ENCODE measurements around the gene TRABD. TPM values are rescaled to one million over a fixed set of nuclear protein-coding genes. Genes with fewer than 3 reads are reported as not detected.
A peak's percentile ranks its signal among the peaks of the same experiment; 100 is the strongest.

The TRABD gene
- polyA plus RNA-seq, 1 donor (not counting 4 experiments of a cell fraction or from before 2014, with no cell fraction given), result 22.7 TPM

GRCh38 chr22:50210378-50211139 is 24.8 kb downstream of the TRABD start:
- DNase-seq (ENCODE audit: low read depth, low spot score), result no peak
- Histone ChIP-seq H4K20me1 (ENCODE audit: control insufficient read depth, extremely low read depth, insufficient read depth, low read length) (peaks cover 10% of the 10 kb centered on the region), H3K9me1 (ENCODE audit: control insufficient read depth, extremely low read depth, insufficient read depth, low read length) (peaks cover 2% of the 10 kb centered on the region), H3K27me3 (ENCODE audit: control insufficient read depth, extremely low read depth, insufficient read depth, low read length) (no peaks in the 10 kb centered on the region), H2AFZ (ENCODE audit: control insufficient read depth, low read length) (no peak overlapping the region), H3K27ac (ENCODE audit: control insufficient read depth, insufficient read depth, low read length) (no peak overlapping the region), H3K4me1 (ENCODE audit: control insufficient read depth, extremely low read depth, insufficient read depth, low read length) (peaks cover 6% of the 10 kb centered on the region), H3K4me2 (ENCODE audit: control insufficient read depth, extremely low read depth, insufficient read depth, low read depth, low read length) (no peak overlapping the region), H3K36me3 (ENCODE audit: control insufficient read depth in 2 of 2, extremely low read depth in 1 of 2, insufficient read depth in 2 of 2, low read length in 2 of 2) (peaks cover 26 to 36% of the 10 kb centered on the region in 2 experiments), H3K79me2 (ENCODE audit: control insufficient read depth, insufficient read depth, low read length) (peaks cover 32% of the 10 kb centered on the region), H3K4me3 (ENCODE audit: control insufficient read depth in 2 of 3, extremely low read depth in 1 of 3, insufficient read depth in 2 of 3, low read depth in 1 of 3, low read length in 3 of 3) (no peak overlapping the region), H3K9me3 (ENCODE audit: control insufficient read depth, low read depth, low read length) (no peaks in the 10 kb centered on the region), H3K9ac (ENCODE audit: control insufficient read depth, extremely low read depth, insufficient read depth, low read length) (no peak overlapping the region)
- dilution Hi-C loops (cut with MboI; ENCODE audit: extremely low pct_ligation_motif_present, low sequenced_read_pairs), result no loop called here
- TF ChIP-seq, protein P1, sequence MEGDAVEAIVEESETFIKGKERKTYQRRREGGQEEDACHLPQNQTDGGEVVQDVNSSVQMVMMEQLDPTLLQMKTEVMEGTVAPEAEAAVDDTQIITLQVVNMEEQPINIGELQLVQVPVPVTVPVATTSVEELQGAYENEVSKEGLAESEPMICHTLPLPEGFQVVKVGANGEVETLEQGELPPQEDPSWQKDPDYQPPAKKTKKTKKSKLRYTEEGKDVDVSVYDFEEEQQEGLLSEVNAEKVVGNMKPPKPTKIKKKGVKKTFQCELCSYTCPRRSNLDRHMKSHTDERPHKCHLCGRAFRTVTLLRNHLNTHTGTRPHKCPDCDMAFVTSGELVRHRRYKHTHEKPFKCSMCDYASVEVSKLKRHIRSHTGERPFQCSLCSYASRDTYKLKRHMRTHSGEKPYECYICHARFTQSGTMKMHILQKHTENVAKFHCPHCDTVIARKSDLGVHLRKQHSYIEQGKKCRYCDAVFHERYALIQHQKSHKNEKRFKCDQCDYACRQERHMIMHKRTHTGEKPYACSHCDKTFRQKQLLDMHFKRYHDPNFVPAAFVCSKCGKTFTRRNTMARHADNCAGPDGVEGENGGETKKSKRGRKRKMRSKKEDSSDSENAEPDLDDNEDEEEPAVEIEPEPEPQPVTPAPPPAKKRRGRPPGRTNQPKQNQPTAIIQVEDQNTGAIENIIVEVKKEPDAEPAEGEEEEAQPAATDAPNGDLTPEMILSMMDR (optimal IDR thresholded peaks at IDR 0.05 in 1 of 3, IDR thresholded peaks at IDR 0.05 in 1 of 3, conservative IDR thresholded peaks at IDR 0.05 in 1 of 3; ENCODE audit: extremely low read depth in 1 of 3, insufficient read depth in 2 of 3, low read length in 3 of 3), result no peak
- no peak for TF ChIP-seq EZH2 (IDR thresholded peaks at IDR 0.05; ENCODE audit: low read length)
- FAIRE-seq, result no peak

DNA sequence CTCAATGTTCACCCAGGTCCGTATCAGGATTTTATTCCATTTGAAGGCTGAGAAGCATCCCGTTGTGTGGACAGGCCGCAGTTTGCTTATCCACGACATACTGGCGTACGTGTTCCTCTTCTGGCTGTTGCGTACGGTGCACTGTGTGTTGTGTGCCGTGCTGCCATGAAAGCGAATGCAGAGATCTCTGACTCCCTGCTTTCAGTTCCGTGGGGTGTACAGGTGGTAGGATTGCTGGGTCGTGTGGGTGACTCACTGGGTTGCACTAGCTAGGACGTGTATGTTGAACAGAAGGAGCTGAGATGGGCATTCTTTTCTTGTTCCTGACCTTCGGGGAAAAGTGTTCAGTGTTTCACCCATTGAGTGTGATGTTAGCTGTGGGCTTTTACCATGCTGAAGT is 25.4 kb downstream of the TRABD start:
- Histone ChIP-seq H3K27ac (ENCODE audit: control insufficient read depth, insufficient read depth, low read length) (no peak overlapping the region), H4K20me1 (ENCODE audit: control insufficient read depth, extremely low read depth, insufficient read depth, low read length) (peaks cover 10% of the 10 kb centered on the region), H3K4me2 (ENCODE audit: control insufficient read depth, extremely low read depth, insufficient read depth, low read depth, low read length) (no peak overlapping the region), H3K4me1 (ENCODE audit: control insufficient read depth, extremely low read depth, insufficient read depth, low read length) (peaks cover 6% of the 10 kb centered on the region), H3K9me1 (ENCODE audit: control insufficient read depth, extremely low read depth, insufficient read depth, low read length) (peaks cover 2% of the 10 kb centered on the region), H2AFZ (ENCODE audit: control insufficient read depth, low read length) (no peak overlapping the region), H3K27me3 (ENCODE audit: control insufficient read depth, extremely low read depth, insufficient read depth, low read length) (no peaks in the 10 kb centered on the region), H3K9me3 (ENCODE audit: control insufficient read depth, low read depth, low read length) (no peaks in the 10 kb centered on the region), H3K9ac (ENCODE audit: control insufficient read depth, extremely low read depth, insufficient read depth, low read length) (no peak overlapping the region), H3K79me2 (ENCODE audit: control insufficient read depth, insufficient read depth, low read length) (peaks cover 30% of the 10 kb centered on the region), H3K36me3 (ENCODE audit: control insufficient read depth in 2 of 2, extremely low read depth in 1 of 2, insufficient read depth in 2 of 2, low read length in 2 of 2) (peaks cover 25 to 37% of the 10 kb centered on the region in 2 experiments), H3K4me3 (ENCODE audit: control insufficient read depth in 2 of 3, extremely low read depth in 1 of 3, insufficient read depth in 2 of 3, low read depth in 1 of 3, low read length in 3 of 3) (no peak overlapping the region)
- DNase-seq (ENCODE audit: low read depth, low spot score) (no peak), FAIRE-seq (peak; percentile 65)
- TF ChIP-seq, protein P1 (optimal IDR thresholded peaks at IDR 0.05 in 1 of 3, IDR thresholded peaks at IDR 0.05 in 1 of 3, conservative IDR thresholded peaks at IDR 0.05 in 1 of 3; ENCODE audit: extremely low read depth in 1 of 3, insufficient read depth in 2 of 3, low read length in 3 of 3), result no peak
- no peak for TF ChIP-seq EZH2 (IDR thresholded peaks at IDR 0.05; ENCODE audit: low read length)
- dilution Hi-C loops (cut with MboI; ENCODE audit: extremely low pct_ligation_motif_present, low sequenced_read_pairs), result no loop called here

All from keratinocyte (primary cell).